Measurements from ENCODE around the gene NFIA. TPM values are rescaled to one million over a fixed set of nuclear protein-coding genes. Genes with fewer than 3 reads are reported as not detected.

The NFIA gene
- total RNA-seq, 1 experiment from 2014 or later = 0.35 TPM

DNA sequence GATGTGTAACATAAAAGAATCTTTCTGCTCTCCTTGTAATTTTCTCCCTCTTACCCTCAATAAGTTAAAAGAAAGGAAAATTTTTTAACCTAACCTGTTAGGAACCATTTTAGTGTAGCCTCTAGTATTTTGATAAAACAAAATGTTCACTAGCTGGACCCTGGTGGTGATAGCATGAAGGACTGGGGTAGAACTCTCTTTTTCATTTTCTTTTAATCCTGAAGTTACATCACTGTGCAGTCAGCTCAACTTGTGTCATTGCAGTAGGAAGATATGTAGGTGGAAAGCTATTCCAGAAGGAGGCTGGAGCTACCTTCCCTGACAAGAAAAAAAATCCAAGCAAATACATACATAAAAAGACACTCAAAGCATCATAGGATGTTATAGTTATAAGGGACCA is 39.3 kb downstream of the NFIA start:
- H2BK15ac ChIP-seq (ENCODE audit: low read depth, low read length) = no peak overlapping the region
- H3K27ac ChIP-seq (ENCODE audit: insufficient read length, low read depth, low read length) = no peak overlapping the region
- no peak overlapping the region for H3K4ac ChIP-seq (ENCODE audit: low read depth, low read length)
- no peak overlapping the region for H2AFZ ChIP-seq (ENCODE audit: low read length)
- H3K9me3 ChIP-seq (ENCODE audit: control insufficient read depth, low read depth, low read length) = no peaks in the 10 kb centered on the region
- H2BK12ac ChIP-seq (ENCODE audit: insufficient read length, low read depth, low read length) = no peak overlapping the region
- H3K18ac ChIP-seq (ENCODE audit: insufficient read length, low read depth, low read length) = no peak overlapping the region
- no peaks in the 10 kb centered on the region for H3K27me3 Mint-ChIP-seq (ENCODE audit: low read depth)
- no peak overlapping the region for H4K8ac ChIP-seq (replicated peaks; ENCODE audit: insufficient read length, low read depth, low read length)
- H3K79me2 ChIP-seq (ENCODE audit: insufficient read depth, low read length) = no peaks in the 10 kb centered on the region
- H3T11ph ChIP-seq (ENCODE audit: low read length) = no peak overlapping the region
- no peaks in the 10 kb centered on the region for H3K4me1 ChIP-seq (ENCODE audit: insufficient read depth, low read length)
- no peak overlapping the region for H4K5ac ChIP-seq (ENCODE audit: insufficient read length, low read depth, low read length)
- no peaks in the 10 kb centered on the region for H3K23me2 ChIP-seq (ENCODE audit: insufficient read length, low read depth, low read length, poor library complexity, severe bottlenecking)
- peaks cover 9 to 16% of the 10 kb centered on the region in 2 experiments; a peak in 3 of 4 replicates for H3K4me1 Mint-ChIP-seq
- TF ChIP-seq, protein P1, sequence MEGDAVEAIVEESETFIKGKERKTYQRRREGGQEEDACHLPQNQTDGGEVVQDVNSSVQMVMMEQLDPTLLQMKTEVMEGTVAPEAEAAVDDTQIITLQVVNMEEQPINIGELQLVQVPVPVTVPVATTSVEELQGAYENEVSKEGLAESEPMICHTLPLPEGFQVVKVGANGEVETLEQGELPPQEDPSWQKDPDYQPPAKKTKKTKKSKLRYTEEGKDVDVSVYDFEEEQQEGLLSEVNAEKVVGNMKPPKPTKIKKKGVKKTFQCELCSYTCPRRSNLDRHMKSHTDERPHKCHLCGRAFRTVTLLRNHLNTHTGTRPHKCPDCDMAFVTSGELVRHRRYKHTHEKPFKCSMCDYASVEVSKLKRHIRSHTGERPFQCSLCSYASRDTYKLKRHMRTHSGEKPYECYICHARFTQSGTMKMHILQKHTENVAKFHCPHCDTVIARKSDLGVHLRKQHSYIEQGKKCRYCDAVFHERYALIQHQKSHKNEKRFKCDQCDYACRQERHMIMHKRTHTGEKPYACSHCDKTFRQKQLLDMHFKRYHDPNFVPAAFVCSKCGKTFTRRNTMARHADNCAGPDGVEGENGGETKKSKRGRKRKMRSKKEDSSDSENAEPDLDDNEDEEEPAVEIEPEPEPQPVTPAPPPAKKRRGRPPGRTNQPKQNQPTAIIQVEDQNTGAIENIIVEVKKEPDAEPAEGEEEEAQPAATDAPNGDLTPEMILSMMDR (conservative IDR thresholded peaks at IDR 0.05) = no peak
- H2BK5ac ChIP-seq (ENCODE audit: insufficient read length, low read length) = no peak overlapping the region
- H3K79me1 ChIP-seq (ENCODE audit: insufficient read depth, low read depth, low read length, poor library complexity, severe bottlenecking) = no peaks in the 10 kb centered on the region
- H3K4me3 Mint-ChIP-seq = no peak overlapping the region
- H3K56ac ChIP-seq (ENCODE audit: insufficient read length, low read depth, low read length) = no peak overlapping the region
- H3K14ac ChIP-seq (ENCODE audit: insufficient read depth, low read length) = no peak overlapping the region
- no peak for DNase-seq
- H2AK5ac ChIP-seq (ENCODE audit: insufficient read length, low read length) = no peak overlapping the region
- H2BK20ac ChIP-seq (ENCODE audit: low read depth, low read length, poor library complexity, severe bottlenecking) = no peak overlapping the region
- no peak overlapping the region for H2BK120ac ChIP-seq (ENCODE audit: low read depth, low read length, poor library complexity, severe bottlenecking)
- no peak overlapping the region for H3K27ac Mint-ChIP-seq
- H4K20me1 ChIP-seq (ENCODE audit: control insufficient read depth, insufficient read depth, insufficient read length) = no peaks in the 10 kb centered on the region
- no peak overlapping the region for H3K9ac ChIP-seq (ENCODE audit: extremely low read depth, insufficient read length, low read length)
- H3K9me3 Mint-ChIP-seq = no peaks in the 10 kb centered on the region
- no peaks in the 10 kb centered on the region for H3K36me3 Mint-ChIP-seq (ENCODE audit: insufficient read depth in 1 of 3, low read depth in 3 of 3)
- H3K27me3 ChIP-seq (ENCODE audit: insufficient read depth, low read length) = no peaks in the 10 kb centered on the region
- no peak overlapping the region for H4K91ac ChIP-seq (ENCODE audit: insufficient read length, low read depth, low read length)
- H3K4me2 ChIP-seq (ENCODE audit: insufficient read depth, insufficient read length, low read length) = no peak overlapping the region
- H3K23ac ChIP-seq (ENCODE audit: insufficient read length, low read depth, low read length) = no peak overlapping the region

All from H9 (cell line).